Colonic mucosa (tissue), 4 donors: ENCODE results near the gene TMPRSS6. TPM values are rescaled to one million over a fixed set of nuclear protein-coding genes. Genes with fewer than 3 reads are reported as not detected.

Experiments
- DNase-seq: peaks from one replicate; pipeline ENCODE4 v3.0.0-alpha.2; 2020
- H3K27ac ChIP-seq: fragments of 200-600 bp; one replicate; pipeline ENCODE4 v1.8.0; 2021
- H3K27me3 ChIP-seq: fragments of 200-600 bp; one replicate; pipeline ENCODE4 v1.8.0; 2021
- H3K36me3 ChIP-seq: fragments of 200-600 bp; one replicate; pipeline ENCODE4 v1.8.0; 2021
- H3K4me1 ChIP-seq: fragments of 200-600 bp; one replicate; pipeline ENCODE4 v1.8.0; 2021; ENCODE audit warnings: mild to moderate bottlenecking
- H3K4me3 ChIP-seq: fragments of 200-600 bp; one replicate; pipeline ENCODE4 v1.8.0; 2021
- H3K9ac ChIP-seq, 2 donors: one replicate each; pipeline ENCODE4 v1.7.0; 2013; ENCODE audit warnings: control low read depth in 2 of 2, low read depth in 2 of 2, low read length in 2 of 2
- H3K9me3 ChIP-seq: fragments of 200-600 bp; one replicate; pipeline ENCODE4 v1.8.0; 2021
- CTCF ChIP-seq: fragments of 200-600 bp; IDR thresholded peaks from one replicate; pipeline ENCODE4 v1.8.0; 2022; ENCODE audit warnings: antibody characterized with exemption, mild to moderate bottlenecking
- intact Hi-C: fragments of 100-400 bp; cut with DNase I; formaldehyde crosslinking; loops from one replicate; pipeline ENCODE4 v1.14.1; 2022
- total RNA-seq, 2 donors: library from RNA; stranded (reverse); fragmentation: NEBNext Ultra II Directional in 1 of 2; extraction: Animal tissue kit (Norgen Biotek cat#: 25700) in 1 of 2; gene quantifications; one replicate each; pipeline ENCODE4 v1.2.1, GENCODE V29; 2021
- donor health status: healthy.
- donor health status: DM: no; HTN: no; CAD: no.
- donor health status: DM: no; HTN: no; CAD: no.

The TMPRSS6 gene
- total RNA-seq = 1 to 10 TPM in 1 of 2 donors, under 1 TPM in 1; 0.10 to 1.5 TPM

- H3K9ac ChIP-seq = no peak within 1 kb of the TSS
- no peak for TF ChIP-seq CTCF
- DNase-seq = no peak
- intact Hi-C loops = no loop called here
- H3K36me3 ChIP-seq = no peaks in the 10 kb centered on the region
- no peaks in the 10 kb centered on the region for H3K27me3 ChIP-seq
- H3K27ac ChIP-seq = no peak within 1 kb of the TSS
- no peaks in the 10 kb centered on the region for H3K4me1 ChIP-seq
- no peaks in the 10 kb centered on the region for H3K9me3 ChIP-seq
- H3K4me3 ChIP-seq = no peak within 1 kb of the TSS
Observed at GRCh38 chr22:37109242-37109917, at the start of gene TMPRSS6. TSS of gene TMPRSS6 (minus strand) at chr22:37109713. CDS start at chr22:37103417, 6,296 bp downstream.

- H3K4me3 ChIP-seq = no peak overlapping the region
- TF ChIP-seq CTCF = no peak
- no peak for DNase-seq
- no peaks in the 10 kb centered on the region for H3K27me3 ChIP-seq
- intact Hi-C loops = no loop called here
- H3K27ac ChIP-seq = no peak overlapping the region
- H3K9me3 ChIP-seq = no peaks in the 10 kb centered on the region
- H3K9ac ChIP-seq = no peak overlapping the region
- no peaks in the 10 kb centered on the region for H3K4me1 ChIP-seq
- H3K36me3 ChIP-seq = no peaks in the 10 kb centered on the region
Observed at GRCh38 chr22:37158963-37159290, 49.4 kb upstream of the TMPRSS6 start.

GRCh38 chr22:37157516-37158285 is 48.2 kb upstream of the TMPRSS6 start:
- no peak for TF ChIP-seq CTCF
- H3K36me3 ChIP-seq = no peaks in the 10 kb centered on the region
- H3K9me3 ChIP-seq = no peaks in the 10 kb centered on the region
- H3K4me1 ChIP-seq = no peaks in the 10 kb centered on the region
- H3K27me3 ChIP-seq = no peaks in the 10 kb centered on the region
- DNase-seq = no peak
- intact Hi-C loops = no loop called here
- no peak overlapping the region for H3K4me3 ChIP-seq
- no peak overlapping the region for H3K27ac ChIP-seq
- H3K9ac ChIP-seq = no peak overlapping the region

GRCh38 chr22:37156686-37157435 is 47.3 kb upstream of the TMPRSS6 start:
- no peaks in the 10 kb centered on the region for H3K4me1 ChIP-seq
- no peaks in the 10 kb centered on the region for H3K36me3 ChIP-seq
- no peak overlapping the region for H3K4me3 ChIP-seq
- no peak for TF ChIP-seq CTCF
- no peaks in the 10 kb centered on the region for H3K27me3 ChIP-seq
- H3K9ac ChIP-seq = no peak overlapping the region
- H3K27ac ChIP-seq = no peak overlapping the region
- DNase-seq = no peak
- H3K9me3 ChIP-seq = no peaks in the 10 kb centered on the region
- intact Hi-C loops = no loop called here

- no peaks in the 10 kb centered on the region for H3K4me1 ChIP-seq
- H3K27me3 ChIP-seq = no peaks in the 10 kb centered on the region
- no peak for TF ChIP-seq CTCF
- intact Hi-C loops = no loop called here
- no peak overlapping the region for H3K4me3 ChIP-seq
- no peak for DNase-seq
- H3K36me3 ChIP-seq = no peaks in the 10 kb centered on the region
- no peak overlapping the region for H3K9ac ChIP-seq
- H3K27ac ChIP-seq = no peak overlapping the region
- H3K9me3 ChIP-seq = no peaks in the 10 kb centered on the region
Observed at GRCh38 chr22:37155971-37156370, 46.5 kb upstream of the TMPRSS6 start.
